K562 treated with DMSO at 1 percent for 12 hours (cell line): ENCODE measurements around the gene DNAJC22. TPM values are rescaled to one million over a fixed set of nuclear protein-coding genes. Genes with fewer than 3 reads are reported as not detected.

Source experiments
- total RNA-seq: library from RNA; unstranded; fragments of 300-600 nt; gene quantifications from 2 replicates; pipeline ENCODE4 v1.2.3, GENCODE V29; 2022; ENCODE audit not compliant: insufficient read depth

DNAJC22 gene
- total RNA-seq, result 0.19 TPM in 1 of 2 replicates, not detected in the other

GRCh38 chr12:49346659-49347310 is at the start of gene DNAJC22:
Gene DNAJC22, plus strand, starts transcription at chr12:49346888. Its CDS starts 1,985 bp downstream, at chr12:49348873.

GRCh38 chr12:49322708-49323523 is 23.8 kb upstream of the DNAJC22 start, which contains the start of gene TROAP:
Gene TROAP, plus strand, starts transcription at chr12:49323255. Its CDS starts 354 bp downstream, at chr12:49323609.

DNA sequence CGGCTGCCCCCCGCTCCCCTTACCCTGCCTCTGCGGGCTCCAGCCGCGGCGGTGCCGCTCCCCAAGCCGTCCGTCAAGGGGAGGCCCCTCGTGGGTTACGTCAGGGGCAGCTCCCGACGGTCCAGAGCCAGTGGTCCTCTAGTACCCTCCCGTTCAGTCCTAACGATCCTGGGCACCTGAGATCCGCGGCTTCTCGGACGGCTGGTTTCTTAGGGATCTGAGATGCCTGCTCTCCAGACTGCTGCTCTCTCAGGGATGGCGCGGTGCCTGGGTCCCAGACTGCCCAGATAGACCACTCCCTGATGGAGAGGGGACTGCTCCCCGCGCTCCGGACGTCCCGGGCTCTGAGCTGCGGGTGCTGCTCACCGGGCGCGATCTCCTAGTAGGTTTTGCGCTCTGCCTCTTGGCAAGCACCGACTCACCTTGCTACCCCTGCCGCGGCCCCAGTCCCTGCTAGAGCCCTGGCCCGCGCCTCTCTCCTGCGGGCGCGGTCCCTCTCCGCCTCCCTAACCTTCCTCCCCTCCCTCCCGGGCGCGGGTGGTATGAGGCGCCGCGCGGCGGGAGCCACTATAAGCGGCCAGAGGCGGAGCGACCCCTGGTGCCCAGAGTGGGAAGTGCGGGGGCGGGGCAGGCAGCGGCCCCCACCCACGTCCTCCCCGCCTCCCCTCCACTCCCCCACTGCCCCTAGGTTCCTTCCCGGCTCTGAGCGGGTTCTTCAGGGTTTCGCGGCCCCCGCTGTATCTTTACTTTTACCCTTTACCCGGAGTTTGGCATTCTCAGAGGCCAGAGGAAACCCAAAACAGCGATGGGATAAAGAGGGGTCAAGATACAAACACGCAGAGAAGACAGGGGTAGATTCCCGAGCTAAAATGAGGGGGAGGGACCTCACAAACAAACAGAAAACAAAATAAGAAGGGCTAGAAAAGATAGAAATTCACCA is 9.8 kb upstream of the DNAJC22 start, which contains the start of gene C1QL4:
Gene C1QL4 (minus strand): TSS at position 544 of the 940 bp plus-strand sequence. CDS start 711 bp downstream, outside the sequence.

GRCh38 chr12:49367381-49368239 is 20.9 kb downstream of the DNAJC22 start, which contains the start of gene SPATS2:
Gene SPATS2, plus strand, starts transcription at chr12:49367462. Its CDS starts 93,551 bp downstream, at chr12:49461013.

Other genes starting within 250 kb of the DNAJC22 start
- 31.8 and 42.0 TPM in 2 replicates for gene LMBR1L, start 236.0 kb upstream of the DNAJC22 start, total RNA-seq
- gene TUBA1B, start 215.5 kb upstream of the DNAJC22 start, total RNA-seq, result 2,187 and 2,718 TPM in 2 replicates
- gene TUBA1A, start 157.8 kb upstream of the DNAJC22 start, total RNA-seq, result 37.1 and 40.4 TPM in 2 replicates
- gene TUBA1C, start 81.8 kb upstream of the DNAJC22 start, total RNA-seq, result 697 and 747 TPM in 2 replicates
- 1.1 and 3.9 TPM in 2 replicates for gene PRPH, start 51.7 kb upstream of the DNAJC22 start, total RNA-seq
- 38.7 and 76.7 TPM in 2 replicates for gene TROAP, start 23.6 kb upstream of the DNAJC22 start, total RNA-seq
- 1.9 and 3.1 TPM in 2 replicates for gene C1QL4, start 9.7 kb upstream of the DNAJC22 start, total RNA-seq
- gene SPATS2, start 20.6 kb downstream of the DNAJC22 start, total RNA-seq, result 11.1 and 28.0 TPM in 2 replicates
- not detected in 2 replicates for gene KCNH3, start 192.1 kb downstream of the DNAJC22 start, total RNA-seq
- gene MCRS1, start 221.3 kb downstream of the DNAJC22 start, total RNA-seq, result 59.4 and 61.2 TPM in 2 replicates